H9 (cell line): ENCODE data around the gene TLR10. TPM values are rescaled to one million over a fixed set of nuclear protein-coding genes. Genes with fewer than 3 reads are reported as not detected.

Source experiments
- DNase-seq: peaks from one replicate; pipeline ENCODE4 v3.0.0-alpha.2; 2017
- H2AFZ ChIP-seq: one replicate; pipeline ENCODE4 v1.6.1; 2013; ENCODE audit warnings: mild to moderate bottlenecking, low read length, control low read depth, moderate library complexity
- H2AK5ac ChIP-seq: 2 replicates; pipeline ENCODE4 v1.6.1; 2013; ENCODE audit warnings: low read length, control low read depth, mixed read lengths; ENCODE audit not compliant: insufficient read length
- H2BK120ac ChIP-seq: one replicate; pipeline ENCODE4 v1.6.1; 2013; ENCODE audit warnings: low read depth, mild to moderate bottlenecking, low read length, control low read depth, inconsistent platforms; ENCODE audit not compliant: poor library complexity, severe bottlenecking
- H2BK12ac ChIP-seq: 2 replicates; pipeline ENCODE4 v1.6.1; 2013; ENCODE audit warnings: low read length, control low read depth, mixed read lengths, low read depth; ENCODE audit not compliant: insufficient read length
- H2BK15ac ChIP-seq: 2 replicates; pipeline ENCODE4 v1.6.1; 2013; ENCODE audit warnings: low read depth, low read length, control low read depth
- H2BK20ac ChIP-seq: one replicate; pipeline ENCODE4 v1.6.1; 2013; ENCODE audit warnings: low read depth, mild to moderate bottlenecking, low read length, control low read depth, inconsistent platforms; ENCODE audit not compliant: poor library complexity, severe bottlenecking
- H2BK5ac ChIP-seq: 2 replicates; pipeline ENCODE4 v1.6.1; 2013; ENCODE audit warnings: low read length, control low read depth, mixed read lengths; ENCODE audit not compliant: insufficient read length
- H3K14ac ChIP-seq: 2 replicates; pipeline ENCODE4 v1.6.1; 2013; ENCODE audit warnings: low read length, control low read depth; ENCODE audit not compliant: insufficient read depth
- H3K18ac ChIP-seq: 2 replicates; pipeline ENCODE4 v1.6.1; 2013; ENCODE audit warnings: low read depth, mild to moderate bottlenecking, mixed read lengths, low read length, control low read depth; ENCODE audit not compliant: insufficient read length
- H3K23ac ChIP-seq: 2 replicates; pipeline ENCODE4 v1.6.1; 2013; ENCODE audit warnings: low read length, control low read depth, mixed read lengths, low read depth; ENCODE audit not compliant: insufficient read length
- H3K23me2 ChIP-seq: 2 replicates; pipeline ENCODE4 v1.6.1; 2013; ENCODE audit warnings: low read depth, mild to moderate bottlenecking, mixed read lengths, low read length, control low read depth; ENCODE audit not compliant: insufficient read length, poor library complexity, severe bottlenecking
- H3K27ac ChIP-seq: 2 replicates; pipeline ENCODE4 v1.5.1; 2013; ENCODE audit warnings: low read length, control low read depth, mixed read lengths, low read depth; ENCODE audit not compliant: insufficient read length
- H3K27me3 ChIP-seq: 2 replicates; pipeline ENCODE4 v1.6.1; 2013; ENCODE audit warnings: low read length, control low read depth, inconsistent platforms; ENCODE audit not compliant: insufficient read depth
- H3K4ac ChIP-seq: 2 replicates; pipeline ENCODE4 v1.6.1; 2013; ENCODE audit warnings: low read depth, mild to moderate bottlenecking, control low read depth, inconsistent platforms, low read length, moderate library complexity
- H3K4me1 ChIP-seq: 2 replicates; pipeline ENCODE4 v1.6.1; 2013; ENCODE audit warnings: low read length, control low read depth, inconsistent platforms; ENCODE audit not compliant: insufficient read depth
- H3K4me2 ChIP-seq: 2 replicates; pipeline ENCODE4 v1.6.1; 2013; ENCODE audit warnings: low read length, control low read depth, mixed read lengths; ENCODE audit not compliant: insufficient read length, insufficient read depth
- H3K56ac ChIP-seq: 2 replicates; pipeline ENCODE4 v1.6.1; 2013; ENCODE audit warnings: low read depth, mild to moderate bottlenecking, mixed read lengths, low read length, control low read depth; ENCODE audit not compliant: insufficient read length
- H3K79me1 ChIP-seq: 2 replicates; pipeline ENCODE4 v1.6.1; 2013; ENCODE audit warnings: low read depth, mild to moderate bottlenecking, moderate library complexity, low read length, control low read depth, inconsistent platforms; ENCODE audit not compliant: insufficient read depth, poor library complexity, severe bottlenecking
- H3K79me2 ChIP-seq: 2 replicates; pipeline ENCODE4 v1.6.1; 2013; ENCODE audit warnings: low read length, control low read depth, inconsistent platforms; ENCODE audit not compliant: insufficient read depth
- H3K9ac ChIP-seq: 2 replicates; pipeline ENCODE4 v1.6.1; 2013; ENCODE audit warnings: low read length, control low read depth, mixed read lengths; ENCODE audit not compliant: insufficient read length; ENCODE audit errors: extremely low read depth
- H3K9me3 ChIP-seq: one replicate; pipeline ENCODE4 v1.6.1; 2013; ENCODE audit warnings: low read depth, low read length, inconsistent platforms; ENCODE audit not compliant: control insufficient read depth
- H3T11ph ChIP-seq: one replicate; pipeline ENCODE4 v1.6.1; 2013; ENCODE audit warnings: mild to moderate bottlenecking, low read length, control low read depth, inconsistent platforms
- H4K20me1 ChIP-seq: one replicate; pipeline ENCODE4 v1.6.1; 2013; ENCODE audit not compliant: control insufficient read depth, insufficient read length, insufficient read depth
- H4K5ac ChIP-seq: 2 replicates; pipeline ENCODE4 v1.6.1; 2013; ENCODE audit warnings: low read depth, mild to moderate bottlenecking, mixed read lengths, low read length, control low read depth; ENCODE audit not compliant: insufficient read length
- H4K8ac ChIP-seq: replicated peaks from 2 replicates; pipeline ENCODE4 v1.6.1; 2013; ENCODE audit warnings: low read length, control low read depth, mixed read lengths, low read depth; ENCODE audit not compliant: insufficient read length
- H4K91ac ChIP-seq: 2 replicates; pipeline ENCODE4 v1.6.1; 2013; ENCODE audit warnings: low read depth, mild to moderate bottlenecking, moderate library complexity, mixed read lengths, low read length, control low read depth; ENCODE audit not compliant: insufficient read length
- H3K27ac Mint-ChIP-seq, 3 experiments: 2 replicates in 2 of 3; 3 replicates in 1 of 3; pipeline ENCODE4 v1.8.0; 2020 to 2021; ENCODE audit warnings: mixed read lengths in 3 of 3, mild to moderate bottlenecking in 1 of 3, moderate library complexity in 1 of 3
- H3K27me3 Mint-ChIP-seq: 2 replicates; pipeline ENCODE4 v1.8.0; 2021; ENCODE audit warnings: low read depth, mild to moderate bottlenecking, moderate library complexity, mixed read lengths
- H3K36me3 Mint-ChIP-seq, 3 experiments: 2 replicates in 2 of 3; 3 replicates in 1 of 3; pipeline ENCODE4 v1.8.0; 2020 to 2021; ENCODE audit warnings: low read depth in 3 of 3, mixed read lengths in 3 of 3; ENCODE audit not compliant: insufficient read depth in 1 of 3
- H3K4me1 Mint-ChIP-seq, 2 experiments: 2 replicates each; pipeline ENCODE4 v1.8.0; 2020; ENCODE audit warnings: mixed read lengths in 2 of 2
- H3K4me3 Mint-ChIP-seq, 2 experiments: 2 replicates in 1 of 2; 3 replicates in 1 of 2; pipeline ENCODE4 v1.8.0; 2020 to 2021; ENCODE audit warnings: mild to moderate bottlenecking in 2 of 2, mixed read lengths in 2 of 2, moderate library complexity in 1 of 2
- H3K9me3 Mint-ChIP-seq, 2 experiments: 2 replicates in 1 of 2; 3 replicates in 1 of 2; pipeline ENCODE4 v1.8.0; 2020; ENCODE audit warnings: mild to moderate bottlenecking in 2 of 2, mixed read lengths in 2 of 2, moderate library complexity in 1 of 2
- WGBS: extraction: QIAGEN DNeasy Blood & Tissue Kit; methylation state at CpG from one replicate; pipeline ENCODE4 v1.1.7; 2013; ENCODE audit warnings: missing lambda C conversion rate, low lambda C conversion rate, mixed read lengths; ENCODE audit not compliant: insufficient read length; ENCODE audit errors: extremely low coverage; 5-methylcytosine and 5-hydroxymethylcytosine counted together
- total RNA-seq: library from RNA; stranded (reverse); gene quantifications from 2 replicates; pipeline ENCODE4 v1.2.1, GENCODE V29; 2021
- TF ChIP-seq, protein P1 (sequence below): fragments of 200-600 bp; sonication (generic); conservative IDR thresholded peaks from 3 replicates; pipeline ENCODE4 v1.8.0; 2021; ENCODE audit warnings: antibody characterized with exemption, mild to moderate bottlenecking

Gene TLR10
- total RNA-seq, 1 experiment from 2014 or later = not detected

GRCh38 chr4:38769441-38769840 lies 13.3 kb downstream of the TLR10 start:
- H4K20me1 ChIP-seq = no peaks in the 10 kb centered on the region
- H2BK15ac ChIP-seq = no peak overlapping the region
- no peak overlapping the region for H3K4me2 ChIP-seq
- H3K79me2 ChIP-seq = no peaks in the 10 kb centered on the region
- no peak overlapping the region for H2AK5ac ChIP-seq
- no peak overlapping the region for H3K4ac ChIP-seq
- H3K36me3 Mint-ChIP-seq = no peaks in the 10 kb centered on the region
- H3K79me1 ChIP-seq = no peaks in the 10 kb centered on the region
- H3K9ac ChIP-seq = no peak overlapping the region
- H2BK12ac ChIP-seq = no peak overlapping the region
- H2BK5ac ChIP-seq = no peak overlapping the region
- H4K8ac ChIP-seq = no peak overlapping the region
- H2AFZ ChIP-seq = no peak overlapping the region
- H3K4me1 Mint-ChIP-seq = no peaks in the 10 kb centered on the region
- no peak overlapping the region for H4K91ac ChIP-seq
- H3K27ac Mint-ChIP-seq = no peak overlapping the region
- no peak overlapping the region for H3K23ac ChIP-seq
- peaks cover 4% of the 10 kb centered on the region; the same call in 1 of the 2 replicates for H3K27me3 Mint-ChIP-seq
- H3K9me3 Mint-ChIP-seq = peaks cover 0 to 4% of the 10 kb centered on the region in 2 experiments; a peak in 2 of 5 replicates
- H2BK120ac ChIP-seq = no peak overlapping the region
- no peak for DNase-seq
- H3K56ac ChIP-seq = no peak overlapping the region
- H4K5ac ChIP-seq = no peak overlapping the region
- TF ChIP-seq, protein P1, sequence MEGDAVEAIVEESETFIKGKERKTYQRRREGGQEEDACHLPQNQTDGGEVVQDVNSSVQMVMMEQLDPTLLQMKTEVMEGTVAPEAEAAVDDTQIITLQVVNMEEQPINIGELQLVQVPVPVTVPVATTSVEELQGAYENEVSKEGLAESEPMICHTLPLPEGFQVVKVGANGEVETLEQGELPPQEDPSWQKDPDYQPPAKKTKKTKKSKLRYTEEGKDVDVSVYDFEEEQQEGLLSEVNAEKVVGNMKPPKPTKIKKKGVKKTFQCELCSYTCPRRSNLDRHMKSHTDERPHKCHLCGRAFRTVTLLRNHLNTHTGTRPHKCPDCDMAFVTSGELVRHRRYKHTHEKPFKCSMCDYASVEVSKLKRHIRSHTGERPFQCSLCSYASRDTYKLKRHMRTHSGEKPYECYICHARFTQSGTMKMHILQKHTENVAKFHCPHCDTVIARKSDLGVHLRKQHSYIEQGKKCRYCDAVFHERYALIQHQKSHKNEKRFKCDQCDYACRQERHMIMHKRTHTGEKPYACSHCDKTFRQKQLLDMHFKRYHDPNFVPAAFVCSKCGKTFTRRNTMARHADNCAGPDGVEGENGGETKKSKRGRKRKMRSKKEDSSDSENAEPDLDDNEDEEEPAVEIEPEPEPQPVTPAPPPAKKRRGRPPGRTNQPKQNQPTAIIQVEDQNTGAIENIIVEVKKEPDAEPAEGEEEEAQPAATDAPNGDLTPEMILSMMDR = no peak
- H3K27me3 ChIP-seq = no peaks in the 10 kb centered on the region
- no peak overlapping the region for H2BK20ac ChIP-seq
- H3K4me1 ChIP-seq = no peaks in the 10 kb centered on the region
- H3T11ph ChIP-seq = no peak overlapping the region
- H3K9me3 ChIP-seq = no peaks in the 10 kb centered on the region
- H3K14ac ChIP-seq = no peak overlapping the region
- H3K23me2 ChIP-seq = no peaks in the 10 kb centered on the region
- H3K18ac ChIP-seq = no peak overlapping the region
- WGBS = no CpG with 5 or more reads among the region's 2 CpGs
- H3K27ac ChIP-seq = no peak overlapping the region
- no peak overlapping the region for H3K4me3 Mint-ChIP-seq
